RCC 7860 (cell line): ENCODE data around the gene NEUROG1.
A peak's percentile ranks its signal among the peaks of the same experiment; 100 is the strongest.
"Not testable (repeated sequence)": the region's sequence is repeated elsewhere in the genome, so short reads cannot be mapped to it uniquely, and the experiment has no call there.

Experiments
- DNase-seq: peaks from one replicate; pipeline ENCODE4 v3.0.0-alpha.2; 2015; ENCODE audit warnings: low spot score
- FAIRE-seq: peaks from 2 replicates; lab custom pipeline; 2012; peaks lifted over from hg19 to GRCh38; lab: Jason Lieb, UNC

NEUROG1 gene

DNA sequence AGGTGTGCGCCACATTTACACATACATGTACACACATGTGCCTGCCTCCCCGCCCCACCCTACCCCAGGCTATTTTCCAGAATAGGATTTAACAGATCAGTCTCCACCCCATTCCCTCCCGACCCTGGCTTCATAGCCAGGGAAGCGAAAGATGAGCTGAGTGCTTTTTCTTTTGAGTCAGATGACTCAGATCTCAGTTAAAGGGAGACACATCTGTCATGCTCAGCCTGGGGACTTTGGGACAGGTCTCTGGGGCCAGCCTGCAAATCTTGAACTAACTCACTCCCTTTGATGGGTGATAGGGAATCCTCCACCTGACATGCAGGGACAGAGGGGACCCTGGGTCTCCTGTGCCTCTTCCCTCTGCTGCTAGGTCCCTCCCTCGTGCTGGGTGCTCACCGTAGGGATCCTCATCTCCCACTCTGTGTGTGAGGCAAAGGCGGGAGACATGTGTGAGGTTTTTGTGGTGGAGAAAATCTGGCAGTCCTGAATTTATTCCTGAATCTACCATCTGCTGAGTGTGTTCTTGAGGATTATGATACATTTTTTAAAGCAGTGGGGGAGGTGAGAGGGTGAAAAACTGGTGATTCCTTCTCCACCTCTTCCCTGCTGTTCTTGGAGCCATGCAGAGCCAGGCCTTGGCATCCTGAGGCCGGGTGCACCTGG is 37.7 kb downstream of the NEUROG1 start:
- DNase-seq (no peak), FAIRE-seq (no peak)

DNA sequence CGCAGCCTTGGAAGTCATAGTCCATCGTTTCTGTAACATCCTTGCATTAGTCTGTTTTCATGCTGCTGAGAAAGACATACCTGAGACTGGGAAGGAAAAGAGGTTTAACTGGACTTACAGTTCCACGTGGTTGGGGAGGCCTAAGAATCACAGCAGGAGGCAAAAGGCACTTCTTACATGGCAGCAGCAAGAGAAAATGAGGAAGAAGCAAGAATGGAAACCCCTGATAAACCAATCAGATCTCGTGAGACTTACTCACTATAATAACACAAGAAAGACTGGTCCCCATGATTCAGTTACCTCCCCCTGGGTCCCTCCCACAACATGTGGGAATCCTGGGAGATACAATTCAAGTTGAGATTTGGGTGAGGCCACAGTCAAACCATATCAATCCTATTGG is 40.2 kb downstream of the NEUROG1 start:
- not testable (repeated sequence) for FAIRE-seq

DNA sequence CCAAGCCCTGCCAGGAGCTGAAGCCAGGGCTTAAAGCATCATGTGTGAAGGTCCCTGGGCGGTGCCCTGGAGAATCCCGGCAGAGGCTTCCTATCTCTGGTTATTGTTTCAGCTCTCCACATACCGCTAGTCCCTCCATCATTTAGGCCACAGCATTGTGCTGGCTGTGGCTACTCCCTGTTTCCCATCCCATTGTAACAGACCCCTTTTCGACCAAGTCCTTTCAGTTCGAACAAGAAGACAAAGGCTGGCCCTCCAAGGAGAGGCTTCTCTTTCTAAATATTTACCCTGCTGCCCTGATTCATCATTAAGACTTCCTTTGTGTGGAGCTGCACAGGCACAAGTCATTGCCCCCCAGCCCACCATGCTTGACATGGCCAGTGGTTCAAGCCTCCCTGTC is 41.6 kb downstream of the NEUROG1 start:
- FAIRE-seq = no peak

More for the DNA sequence above, 40.2 kb downstream of the NEUROG1 start:
- not testable (repeated sequence) for DNase-seq

DNA sequence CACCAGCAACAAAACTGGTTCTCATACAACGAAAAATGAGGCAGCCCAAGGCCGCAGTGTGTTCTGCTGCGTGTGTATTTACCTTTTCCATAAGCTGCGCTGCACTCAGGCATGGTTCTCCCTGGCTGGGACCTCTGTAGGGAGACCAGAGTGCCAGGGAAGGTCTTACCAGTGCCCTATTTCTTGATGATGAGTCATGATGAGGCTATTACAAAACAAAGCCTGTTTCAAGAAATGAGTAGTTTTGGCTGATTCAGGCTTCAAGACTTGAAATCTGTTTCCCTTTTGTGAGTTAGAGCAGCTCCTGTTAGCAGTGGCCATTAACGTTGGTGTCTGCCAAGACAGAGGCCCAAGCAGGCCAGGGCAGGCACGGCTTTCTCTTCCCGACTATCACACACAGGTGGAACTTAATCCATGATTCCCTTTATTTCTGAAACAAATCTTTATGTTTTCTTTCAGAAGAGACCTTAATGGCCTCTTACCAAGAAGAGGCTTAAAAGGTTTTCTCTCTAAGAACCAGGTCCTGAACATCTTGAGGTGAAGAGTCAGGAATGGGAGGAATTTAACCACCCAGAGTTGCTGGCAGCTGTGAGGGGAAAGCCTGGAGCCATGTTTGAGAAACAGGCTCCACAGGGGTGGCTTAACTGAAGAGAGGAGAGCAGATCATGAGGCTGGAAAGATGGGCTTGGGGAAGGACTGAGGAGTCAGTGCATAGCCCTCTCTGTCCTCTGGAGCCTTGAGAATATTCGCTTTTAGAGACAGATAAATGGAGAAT is 42.2 kb downstream of the NEUROG1 start:
- peak; percentile 17 for DNase-seq
- FAIRE-seq = no peak

More for the DNA sequence above, 41.6 kb downstream of the NEUROG1 start:
- DNase-seq = no peak

DNA sequence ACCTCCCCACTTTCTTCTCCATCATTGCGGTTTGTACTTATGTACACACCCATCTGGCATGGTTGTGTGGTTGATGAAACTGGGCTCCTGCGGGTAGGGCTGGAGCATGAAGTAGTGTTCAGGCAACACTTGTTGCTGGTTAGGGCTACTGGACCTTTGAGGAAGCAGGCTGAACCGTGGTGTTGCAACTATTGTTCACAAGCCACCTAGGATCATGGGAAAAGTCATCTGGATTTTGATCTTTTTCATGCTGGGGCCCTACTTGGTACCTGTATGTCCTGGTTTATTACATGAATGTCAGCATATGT is 43.5 kb downstream of the NEUROG1 start:
- FAIRE-seq (no peak), DNase-seq (no peak)

DNA sequence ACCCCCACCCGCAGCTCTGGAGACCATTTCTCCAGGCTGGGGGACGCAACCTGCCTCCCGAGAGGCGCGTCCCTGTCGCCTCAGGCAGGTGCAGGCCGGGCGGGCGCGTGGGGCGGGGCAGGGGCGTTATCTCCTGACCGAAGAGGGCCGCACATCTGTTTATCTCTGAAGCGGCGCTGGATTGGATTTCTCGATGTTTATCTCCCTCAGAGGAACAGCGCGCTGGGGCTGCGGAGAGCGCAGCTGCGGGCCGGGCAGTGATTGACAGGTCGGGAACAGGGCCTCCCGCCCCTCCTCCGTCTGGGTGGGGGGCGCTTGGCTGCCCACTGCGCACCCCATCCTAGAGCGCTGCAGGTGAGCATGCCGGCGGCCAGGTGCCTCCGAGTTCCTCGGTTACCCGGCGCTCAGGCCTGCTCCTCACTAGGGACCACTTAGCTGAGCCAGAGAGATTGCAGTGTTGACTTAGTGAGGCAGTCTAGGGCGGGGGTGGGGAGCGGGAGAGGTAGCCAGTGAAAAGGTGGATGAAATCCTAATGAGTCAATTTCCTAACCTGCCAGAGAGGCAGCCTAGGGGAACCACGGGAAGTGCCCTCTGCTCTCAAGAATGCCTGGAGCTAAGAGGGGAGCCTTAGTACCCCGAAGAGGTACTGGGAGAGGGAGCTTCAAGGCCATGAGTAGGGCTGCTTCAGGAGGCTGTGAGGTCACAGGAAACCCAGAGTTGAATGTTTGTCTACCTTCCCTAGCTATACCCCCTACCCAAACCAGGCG is 44.0 kb downstream of the NEUROG1 start:
- no peak for DNase-seq

DNA sequence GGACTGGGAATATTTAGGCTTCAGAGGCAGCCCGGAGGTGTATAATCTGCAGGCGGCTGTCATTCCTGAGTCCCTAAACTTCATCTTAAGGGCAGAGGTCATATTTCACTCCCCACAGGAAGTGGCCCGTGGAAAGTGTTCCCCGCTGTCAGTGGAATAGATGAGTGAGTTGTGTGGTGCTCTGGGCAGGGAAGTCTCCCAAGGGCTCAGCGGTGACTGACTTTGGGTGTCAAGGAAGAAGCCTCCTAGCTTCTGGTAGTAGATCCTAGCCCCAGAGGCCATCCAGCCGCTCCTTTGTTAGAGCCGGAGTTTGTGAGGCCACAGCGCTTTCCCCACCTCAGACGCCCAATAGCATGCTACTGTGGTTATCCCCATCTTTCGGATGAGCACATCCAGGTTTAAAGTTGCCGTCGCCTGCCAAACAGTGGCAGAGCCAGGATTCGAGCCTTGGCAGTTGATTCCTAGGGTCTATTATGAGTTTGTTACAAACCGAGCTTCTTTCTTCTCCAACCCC is 44.7 kb downstream of the NEUROG1 start:
- FAIRE-seq = no peak
- no peak for DNase-seq

More for the DNA sequence above, 44.0 kb downstream of the NEUROG1 start:
- no peak for FAIRE-seq

DNA sequence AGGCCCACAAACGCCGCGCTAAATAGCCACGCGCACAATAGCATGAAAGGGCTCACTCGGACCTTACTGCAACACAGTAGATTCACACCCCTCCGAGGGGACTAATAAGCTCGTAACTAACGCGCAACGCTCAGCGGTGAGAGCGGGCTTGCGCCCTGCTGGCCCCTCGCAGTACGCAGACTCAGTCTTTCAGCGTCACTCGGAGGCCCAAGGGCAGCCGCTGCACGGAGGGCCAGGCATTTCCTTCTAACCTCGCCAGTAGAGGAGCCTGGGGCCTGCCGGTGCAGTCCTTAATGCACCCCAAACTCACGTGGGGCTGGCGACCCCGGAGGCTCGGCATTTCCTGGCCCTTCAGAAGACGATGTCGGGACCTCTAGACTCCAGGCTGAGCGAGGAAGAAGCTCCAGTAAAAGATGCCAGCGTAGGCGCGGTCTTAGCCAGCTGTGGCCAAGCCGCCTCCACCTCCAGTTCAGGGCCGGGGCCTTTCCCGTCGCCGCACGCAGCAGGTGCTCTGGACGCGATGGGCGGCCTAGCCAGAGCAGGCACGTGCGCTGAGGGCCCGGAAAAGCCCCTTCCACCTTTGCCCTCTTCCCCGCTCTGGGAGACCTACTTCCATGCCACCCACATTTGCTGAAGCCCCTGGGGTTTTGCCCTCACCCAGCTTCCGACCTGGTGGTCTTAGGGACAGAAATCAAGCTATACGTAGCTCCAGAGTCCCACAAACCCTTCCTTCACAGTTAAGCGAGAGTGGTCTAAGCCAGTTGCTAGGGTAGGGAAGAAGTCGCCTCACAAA is 45.3 kb downstream of the NEUROG1 start:
- no peak for DNase-seq
- FAIRE-seq = no peak

DNA sequence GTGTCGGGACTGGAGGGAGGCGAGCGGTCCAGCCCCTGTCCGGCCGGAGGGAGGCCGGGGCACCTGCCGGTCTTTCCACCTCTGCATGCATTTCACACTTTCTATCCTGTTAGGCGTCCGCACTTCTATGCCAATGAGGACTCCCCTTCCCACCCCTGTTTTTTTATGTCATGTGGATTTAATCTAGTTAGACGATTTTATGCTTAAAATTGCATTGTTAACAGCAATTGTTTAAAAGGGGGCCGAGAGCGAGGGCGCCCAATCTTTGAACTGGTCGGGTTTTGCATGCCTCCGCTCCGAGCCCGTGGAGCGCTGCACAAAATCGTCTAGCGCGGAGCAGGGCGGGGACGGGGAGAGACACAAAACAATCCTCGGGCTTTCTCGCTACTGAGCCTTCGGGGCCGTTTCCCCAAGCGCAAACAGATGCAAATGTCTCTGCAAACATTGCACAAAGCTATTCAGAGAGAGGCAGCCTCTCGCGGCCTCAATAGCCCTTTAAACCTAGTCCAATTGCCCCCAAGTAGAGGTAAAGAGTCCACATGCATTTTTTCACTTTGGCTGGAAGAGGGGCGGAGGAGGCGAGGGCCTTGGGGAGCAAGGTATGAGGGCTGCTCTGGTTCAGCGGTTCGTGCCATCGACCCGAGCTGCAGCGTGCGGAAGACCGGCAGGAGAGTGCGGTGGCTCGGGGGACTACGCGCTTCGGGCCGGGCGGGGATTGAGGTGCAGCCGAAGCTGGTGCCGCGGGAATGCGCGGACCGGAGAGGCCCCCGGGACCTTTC is 46.1 kb downstream of the NEUROG1 start:
- DNase-seq (no peak), FAIRE-seq (no peak)

DNA sequence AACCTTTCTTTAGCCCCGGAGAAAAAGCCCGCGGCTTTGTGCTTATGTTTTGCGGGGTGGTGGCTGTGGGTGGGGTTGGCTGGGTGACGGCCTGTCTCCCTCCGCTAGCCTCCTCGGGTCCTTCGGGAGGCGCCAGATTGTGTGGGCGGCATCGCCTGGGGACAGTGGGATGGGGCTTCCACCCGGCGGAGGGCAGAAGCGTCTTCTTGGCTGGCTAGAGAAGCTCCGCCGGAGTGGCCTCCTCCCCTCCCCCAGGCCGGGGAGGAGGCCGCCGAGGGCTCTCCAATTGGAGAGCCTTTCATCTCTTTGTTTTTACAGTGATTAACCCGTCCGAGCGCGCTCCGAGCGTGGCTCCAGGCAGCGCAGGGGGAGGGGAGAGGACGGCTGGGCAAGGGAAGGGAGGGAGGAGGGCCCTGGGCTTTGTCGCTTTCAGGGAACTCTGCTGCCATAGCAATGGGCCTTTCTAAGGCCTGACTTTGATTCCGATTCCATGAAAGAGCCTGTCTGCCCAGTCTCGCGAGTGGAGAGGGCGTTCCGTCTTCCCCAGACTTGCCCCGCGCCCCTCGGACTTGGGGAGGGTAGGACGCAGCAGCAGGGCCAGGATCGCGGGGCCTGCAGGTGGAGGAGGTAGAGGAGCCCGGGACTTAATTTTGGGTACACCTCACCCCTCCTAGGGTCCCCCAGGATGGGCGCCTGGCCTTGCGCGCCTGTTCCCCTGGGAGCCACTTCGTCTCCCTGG is 46.9 kb downstream of the NEUROG1 start:
- FAIRE-seq (no peak), DNase-seq (peak; percentile 21)

DNA sequence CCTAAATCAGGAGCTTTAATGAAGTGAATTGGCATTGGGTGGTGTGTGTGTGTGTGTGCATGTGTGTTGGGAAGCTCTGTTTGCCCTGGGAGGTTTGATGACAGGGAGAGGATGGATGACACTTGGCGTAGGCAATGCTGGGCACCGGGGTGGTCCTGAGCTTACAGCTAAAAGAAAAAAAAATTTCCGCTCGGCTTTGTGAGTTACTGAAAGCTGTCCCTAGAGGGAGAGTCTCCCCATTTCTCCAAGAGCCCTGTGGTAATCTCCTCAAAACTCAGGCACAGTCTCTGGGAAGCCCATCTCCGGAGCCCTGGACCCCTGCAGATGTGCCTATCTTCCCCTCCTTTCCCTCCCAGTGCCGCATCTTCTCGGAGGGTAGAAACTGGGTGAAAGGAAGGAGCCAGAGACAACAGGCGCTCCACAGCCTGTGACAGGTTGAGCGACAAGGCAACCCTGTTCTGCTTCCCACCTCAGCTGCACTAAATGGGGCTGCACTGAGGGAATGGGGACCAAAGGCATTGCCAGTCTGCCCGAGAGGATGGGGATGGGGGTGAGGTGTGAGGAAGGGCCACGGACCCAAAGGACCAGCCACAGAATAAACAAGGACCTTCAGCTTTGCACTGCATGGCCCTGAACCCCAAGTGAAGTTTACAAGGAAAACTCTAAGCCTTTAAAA is 47.8 kb downstream of the NEUROG1 start:
- DNase-seq (no peak), FAIRE-seq (no peak)

DNA sequence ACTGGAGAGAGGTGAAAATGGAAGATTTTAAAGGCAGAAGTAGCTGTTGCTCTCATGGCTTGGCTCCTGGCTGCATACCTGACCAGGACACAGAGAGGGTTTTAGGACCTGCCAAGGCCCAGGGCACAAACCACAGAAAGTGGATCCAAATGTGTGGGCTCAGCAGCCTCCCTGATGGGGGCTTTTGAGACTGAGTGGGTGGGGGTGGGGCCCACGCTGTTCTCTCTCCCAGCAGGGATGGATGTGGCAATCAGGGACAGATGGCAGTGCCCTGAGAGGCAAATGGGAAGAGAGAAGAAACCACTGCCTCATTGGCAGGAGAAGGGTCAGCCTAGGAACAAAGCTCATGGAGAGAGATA is 48.7 kb downstream of the NEUROG1 start:
- DNase-seq = no peak

DNA sequence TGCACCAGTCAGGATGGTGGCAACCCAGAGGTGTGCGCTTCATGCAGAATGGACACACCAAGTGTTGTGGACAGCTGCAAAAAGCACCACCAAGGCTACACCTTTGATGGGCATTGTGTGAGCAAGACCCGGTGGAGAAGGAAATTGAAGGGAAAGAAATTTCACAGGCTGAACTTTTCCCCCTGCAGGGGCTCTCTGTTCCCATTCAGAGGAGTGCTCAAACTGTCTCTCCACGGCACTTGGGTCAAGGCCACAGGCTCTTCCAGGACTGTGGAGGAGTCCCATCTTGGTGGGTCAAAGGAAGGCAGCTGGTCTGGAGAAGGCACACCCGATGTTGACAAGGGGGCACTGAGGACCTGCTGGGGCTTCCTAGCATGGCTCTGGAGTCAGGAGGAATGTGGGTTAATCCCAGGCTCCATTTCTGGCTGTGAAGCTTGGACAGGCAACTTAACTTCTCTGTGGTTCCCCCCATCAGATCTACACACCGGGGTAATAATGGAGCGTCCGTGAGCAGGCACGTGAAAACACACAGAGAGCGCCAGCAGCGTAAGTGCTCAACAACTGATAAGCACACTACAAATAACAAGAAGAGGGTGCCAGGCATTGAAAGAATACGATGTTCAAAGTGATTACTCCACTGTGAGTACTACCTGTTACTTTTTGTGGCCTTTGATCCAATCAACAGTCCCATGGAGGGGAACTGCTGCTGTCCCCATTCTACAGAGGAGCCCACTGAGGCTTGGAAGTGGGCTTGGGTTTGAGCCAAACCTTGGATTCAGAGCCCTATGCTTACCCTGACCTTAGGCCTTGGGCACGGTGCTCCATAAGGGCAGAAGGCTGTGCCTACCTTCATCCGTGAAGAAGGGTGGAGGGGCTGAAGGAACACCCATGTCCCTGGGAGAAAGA is 49.4 kb downstream of the NEUROG1 start:
- DNase-seq (no peak), FAIRE-seq (no peak)

More for the DNA sequence above, 48.7 kb downstream of the NEUROG1 start:
- FAIRE-seq = no peak

DNA sequence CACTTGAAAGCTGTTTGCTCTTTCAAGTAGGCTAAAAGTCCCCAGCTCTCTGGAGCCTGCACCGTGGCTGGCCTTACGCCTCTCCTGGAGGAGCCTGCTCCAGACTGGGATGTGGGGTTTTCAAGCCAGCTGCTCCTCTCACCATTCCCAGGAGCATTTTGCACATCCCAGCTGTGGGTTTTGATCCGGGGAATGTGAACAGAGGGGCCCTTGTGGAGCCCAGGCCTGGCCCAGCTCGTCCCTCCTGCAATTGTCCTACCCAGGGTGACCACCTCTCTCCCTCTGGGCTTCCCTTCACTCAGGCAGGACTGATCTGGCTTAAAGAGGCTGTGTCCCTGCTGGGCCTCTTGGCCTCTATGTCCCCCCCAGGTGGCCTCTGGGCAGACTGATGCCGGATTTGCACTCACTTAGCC is 51.1 kb downstream of the NEUROG1 start:
- no peak for FAIRE-seq

More for the DNA sequence above, 51.1 kb downstream of the NEUROG1 start:
- no peak for DNase-seq
